Measurements from ENCODE around the gene DISP2. TPM values are rescaled to one million over a fixed set of nuclear protein-coding genes. Genes with fewer than 3 reads are reported as not detected.

The DISP2 gene
- total RNA-seq, 1 donor from 2014 or later = 0.74 TPM

- no peaks in the 10 kb centered on the region for H3K27me3 ChIP-seq
- no peak overlapping the region for H3K27ac ChIP-seq
- intact Hi-C loops (cut with DNase I) = no loop called here
- H3K4me1 ChIP-seq = peaks cover 39% of the 10 kb centered on the region
- TF ChIP-seq POLR2A (IDR thresholded peaks at IDR 0.05) (no peak), POLR2AphosphoS5 (IDR thresholded peaks at IDR 0.05; ENCODE audit: insufficient read depth in 1 of 2, low read depth in 1 of 2) (no peak), CTCF (IDR thresholded peaks at IDR 0.05) (no peak)
- no peaks in the 10 kb centered on the region for H3K9me3 ChIP-seq
- no peak overlapping the region for H3K4me3 ChIP-seq
- DNase-seq (ENCODE audit: extremely low spot score in 2 of 2) = no peak
- no peaks in the 10 kb centered on the region for H3K36me3 ChIP-seq
Measured at GRCh38 chr15:40331026-40331425, 27.0 kb upstream of the DISP2 start.

DNA sequence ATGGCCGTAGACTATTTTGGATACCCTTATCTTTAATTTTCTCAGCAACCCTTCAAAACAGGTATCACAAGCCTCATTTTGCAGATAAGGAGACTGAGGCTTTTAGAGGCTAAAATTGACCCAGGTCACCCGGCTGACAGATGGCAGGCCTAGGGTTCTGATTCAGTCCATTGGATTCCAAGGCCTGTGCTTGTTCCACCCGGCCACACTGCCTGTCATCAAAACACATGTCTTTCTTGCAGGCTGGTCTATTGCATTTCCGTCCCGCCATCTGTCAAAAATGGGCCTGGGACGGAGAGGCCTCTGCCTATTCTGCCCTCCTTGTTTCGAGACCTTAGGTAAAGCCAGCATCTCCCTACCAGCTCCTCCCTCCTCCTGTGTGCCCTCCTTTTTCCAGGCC is 26.4 kb upstream of the DISP2 start:
- Histone ChIP-seq H3K4me3 (no peak overlapping the region), H3K4me1 (peaks cover 45% of the 10 kb centered on the region), H3K27ac (no peak overlapping the region), H3K36me3 (no peaks in the 10 kb centered on the region), H3K27me3 (no peaks in the 10 kb centered on the region), H3K9me3 (no peaks in the 10 kb centered on the region)
- no peak for DNase-seq (ENCODE audit: extremely low spot score in 2 of 2)
- no peak for TF ChIP-seq POLR2AphosphoS5 (IDR thresholded peaks at IDR 0.05; ENCODE audit: insufficient read depth in 1 of 2, low read depth in 1 of 2)
- no peak for TF ChIP-seq CTCF (IDR thresholded peaks at IDR 0.05)
- no peak for TF ChIP-seq POLR2A (IDR thresholded peaks at IDR 0.05)
- intact Hi-C loops (cut with DNase I) = no loop called here

- intact Hi-C loops (cut with DNase I) = no loop called here
- TF ChIP-seq POLR2AphosphoS5 (IDR thresholded peaks at IDR 0.05; ENCODE audit: insufficient read depth in 1 of 2, low read depth in 1 of 2) (no peak), CTCF (IDR thresholded peaks at IDR 0.05) (no peak), POLR2A (IDR thresholded peaks at IDR 0.05) (no peak)
- no peak for DNase-seq (ENCODE audit: extremely low spot score in 2 of 2)
- Histone ChIP-seq H3K9me3 (no peaks in the 10 kb centered on the region), H3K27ac (no peak overlapping the region), H3K27me3 (no peaks in the 10 kb centered on the region), H3K36me3 (no peaks in the 10 kb centered on the region), H3K4me3 (no peak overlapping the region), H3K4me1 (peaks cover 51% of the 10 kb centered on the region)
Measured at GRCh38 chr15:40332113-40332781, 25.8 kb upstream of the DISP2 start.

GRCh38 chr15:40333922-40334492 is 24.0 kb upstream of the DISP2 start:
- no peak overlapping the region for H3K4me3 ChIP-seq
- intact Hi-C loops (cut with DNase I) = no loop called here
- TF ChIP-seq POLR2A (IDR thresholded peaks at IDR 0.05) (no peak), POLR2AphosphoS5 (IDR thresholded peaks at IDR 0.05; ENCODE audit: insufficient read depth in 1 of 2, low read depth in 1 of 2) (peak in 1 of 2 donors; percentile 3), CTCF (IDR thresholded peaks at IDR 0.05) (no peak)
- no peaks in the 10 kb centered on the region for H3K9me3 ChIP-seq
- no peak for DNase-seq (ENCODE audit: extremely low spot score in 2 of 2)
- peaks cover 68% of the 10 kb centered on the region for H3K4me1 ChIP-seq
- no peaks in the 10 kb centered on the region for H3K36me3 ChIP-seq
- H3K27me3 ChIP-seq = no peaks in the 10 kb centered on the region
- H3K27ac ChIP-seq = peak overlapping the region; percentile 51

DNA sequence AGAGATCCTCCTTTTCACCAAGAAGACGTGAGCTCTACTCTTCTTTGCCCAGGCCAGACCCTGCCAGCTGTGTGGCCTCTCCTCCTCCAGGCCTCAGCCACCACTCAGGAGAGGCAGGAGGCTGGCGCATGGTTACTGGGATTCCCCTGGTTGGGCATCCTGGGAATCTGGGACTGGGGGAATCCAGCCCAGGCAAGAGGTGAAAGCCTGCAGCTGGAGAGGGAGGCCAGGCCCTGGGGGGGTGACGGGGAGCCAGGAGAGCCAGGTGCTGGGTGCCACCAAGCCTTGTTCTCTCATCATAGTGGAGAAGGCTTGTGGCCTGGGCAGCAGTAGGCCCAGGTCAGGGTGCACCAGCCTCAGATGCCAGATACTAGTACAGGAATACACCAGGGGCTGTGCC is 23.5 kb upstream of the DISP2 start:
- H3K27me3 ChIP-seq = no peaks in the 10 kb centered on the region
- no peaks in the 10 kb centered on the region for H3K36me3 ChIP-seq
- peaks cover 74% of the 10 kb centered on the region for H3K4me1 ChIP-seq
- peak overlapping the region; percentile 51 for H3K27ac ChIP-seq
- H3K9me3 ChIP-seq = no peaks in the 10 kb centered on the region
- no peak overlapping the region for H3K4me3 ChIP-seq
- TF ChIP-seq POLR2A (IDR thresholded peaks at IDR 0.05) (no peak), POLR2AphosphoS5 (IDR thresholded peaks at IDR 0.05; ENCODE audit: insufficient read depth in 1 of 2, low read depth in 1 of 2) (no peak), CTCF (IDR thresholded peaks at IDR 0.05) (no peak)
- DNase-seq (ENCODE audit: extremely low spot score in 2 of 2) = no peak
- intact Hi-C loops (cut with DNase I) = no loop called here
